HEK293 (cell line): ENCODE data around the gene PPP1R12C.

Experiments used
- CTCF ChIA-PET: fragments of 350-600 bp; formaldehyde crosslinking; extraction: SDS; loops from one replicate; lab custom pipeline; 2021; ENCODE audit warnings: antibody characterized with exemption; lab: Yijun Ruan, JAX
- POLR2A ChIA-PET: fragments of 300-600 bp; formaldehyde crosslinking; extraction: SDS; loops from one replicate; lab custom pipeline; 2020; ENCODE audit warnings: antibody characterized with exemption, inconsistent platforms; lab: Yijun Ruan, JAX
- H3K27ac ChIP-seq: fragments of 200-500 bp; sonication (Bioruptor generic); 2 replicates; pipeline ENCODE4 v1.5.1; 2014; ENCODE audit warnings: low read depth, low read length, control low read depth, inconsistent platforms; ENCODE audit errors: extremely low read depth
- H3K36me3 ChIP-seq, 2 experiments: fragments of 200-500 bp in 1 of 2; sonication (Bioruptor generic) in 1 of 2; 1 replicate in 1 of 2; 2 replicates in 1 of 2; pipeline ENCODE4 v1.5.1; 2014 to 2017; ENCODE audit warnings: inconsistent platforms in 2 of 2, low read length in 2 of 2; ENCODE audit not compliant: control insufficient read depth in 2 of 2, insufficient read depth in 1 of 2
- H3K4me1 ChIP-seq: fragments of 200-500 bp; sonication (Bioruptor generic); 2 replicates; pipeline ENCODE4 v1.5.1; 2014; ENCODE audit warnings: mild to moderate bottlenecking, low read length, inconsistent platforms; ENCODE audit not compliant: control insufficient read depth, insufficient read depth
- H3K4me3 ChIP-seq: 2 replicates; pipeline ENCODE4 v1.5.1; 2011; ENCODE audit warnings: low read depth, mild to moderate bottlenecking, control low read depth, low read length, moderate library complexity
- H3K9me3 ChIP-seq: fragments of 200-500 bp; sonication (Bioruptor generic); 2 replicates; pipeline ENCODE4 v1.5.1; 2014; ENCODE audit warnings: low read depth, low read length, inconsistent platforms; ENCODE audit not compliant: control insufficient read depth, insufficient read depth
- KLF17 ChIP-seq: fragments of 450-650 bp; formaldehyde crosslinking; IDR thresholded peaks from 2 replicates; pipeline ENCODE4 v1.5.1; 2016; ENCODE audit warnings: missing biosample characterization, missing genetic modification characterization
- KLF8 ChIP-seq: fragments of 450-650 bp; formaldehyde crosslinking; IDR thresholded peaks from 2 replicates; pipeline ENCODE4 v1.5.1; 2016; ENCODE audit warnings: missing biosample characterization, missing genetic modification characterization
- OSR2 ChIP-seq: fragments of 450-650 bp; formaldehyde crosslinking; IDR thresholded peaks from 2 replicates; pipeline ENCODE4 v1.5.1; 2016; ENCODE audit warnings: missing biosample characterization, missing genetic modification characterization
- REST ChIP-seq: fragments of 450-650 bp; formaldehyde crosslinking; IDR thresholded peaks from 2 replicates; pipeline ENCODE4 v1.5.1; 2016; ENCODE audit warnings: missing biosample characterization, missing genetic modification characterization
- TRIM28 ChIP-seq: IDR thresholded peaks from 2 replicates; pipeline ENCODE4 v1.6.1; 2011; ENCODE audit warnings: low read length, control low read depth, borderline replicate concordance
- ZBTB20 ChIP-seq: fragments of 450-650 bp; formaldehyde crosslinking; IDR thresholded peaks from 2 replicates; pipeline ENCODE4 v1.5.1; 2016; ENCODE audit warnings: missing biosample characterization, missing genetic modification characterization
- ZBTB8A ChIP-seq: fragments of 450-650 bp; formaldehyde crosslinking; IDR thresholded peaks from 2 replicates; pipeline ENCODE4 v1.5.1; 2016; ENCODE audit warnings: missing biosample characterization, missing genetic modification characterization
- ZFP37 ChIP-seq: fragments of 450-650 bp; formaldehyde crosslinking; IDR thresholded peaks from 2 replicates; pipeline ENCODE4 v1.5.1; 2016; ENCODE audit warnings: missing biosample characterization, missing genetic modification characterization
- ZFP69B ChIP-seq: fragments of 450-650 bp; formaldehyde crosslinking; IDR thresholded peaks from 2 replicates; pipeline ENCODE4 v1.5.1; 2016; ENCODE audit warnings: missing biosample characterization, missing genetic modification characterization
- ZNF155 ChIP-seq: fragments of 450-650 bp; formaldehyde crosslinking; IDR thresholded peaks from 2 replicates; pipeline ENCODE4 v1.5.1; 2016; ENCODE audit warnings: missing biosample characterization, missing genetic modification characterization
- ZNF157 ChIP-seq: fragments of 450-650 bp; formaldehyde crosslinking; IDR thresholded peaks from 2 replicates; pipeline ENCODE4 v1.5.1; 2016; ENCODE audit warnings: missing biosample characterization, missing genetic modification characterization
- ZNF2 ChIP-seq: fragments of 450-650 bp; formaldehyde crosslinking; IDR thresholded peaks from 2 replicates; pipeline ENCODE4 v1.5.1; 2016; ENCODE audit warnings: missing biosample characterization, missing genetic modification characterization
- ZNF211 ChIP-seq: fragments of 450-650 bp; formaldehyde crosslinking; IDR thresholded peaks from 2 replicates; pipeline ENCODE4 v1.5.1; 2016; ENCODE audit warnings: low read depth, missing biosample characterization, missing genetic modification characterization
- ZNF24 ChIP-seq: fragments of 450-650 bp; formaldehyde crosslinking; IDR thresholded peaks from 2 replicates; pipeline ENCODE4 v1.5.1; 2016; ENCODE audit warnings: missing biosample characterization, missing genetic modification characterization
- ZNF26 ChIP-seq: fragments of 450-650 bp; formaldehyde crosslinking; IDR thresholded peaks from 2 replicates; pipeline ENCODE4 v1.5.1; 2016; ENCODE audit warnings: missing biosample characterization, missing genetic modification characterization
- ZNF302 ChIP-seq: fragments of 450-650 bp; formaldehyde crosslinking; IDR thresholded peaks from 2 replicates; pipeline ENCODE4 v1.5.1; 2016; ENCODE audit warnings: missing biosample characterization, missing genetic modification characterization, low read depth
- ZNF449 ChIP-seq: fragments of 450-650 bp; formaldehyde crosslinking; IDR thresholded peaks from 2 replicates; pipeline ENCODE4 v1.5.1; 2017; ENCODE audit warnings: missing biosample characterization, mild to moderate bottlenecking, missing genetic modification characterization, moderate library complexity
- ZNF521 ChIP-seq: fragments of 450-650 bp; formaldehyde crosslinking; IDR thresholded peaks from 2 replicates; pipeline ENCODE4 v1.5.1; 2017; ENCODE audit warnings: missing biosample characterization, mild to moderate bottlenecking, missing genetic modification characterization
- ZNF560 ChIP-seq: fragments of 450-650 bp; formaldehyde crosslinking; IDR thresholded peaks from 2 replicates; pipeline ENCODE4 v1.5.1; 2017; ENCODE audit warnings: missing biosample characterization, missing genetic modification characterization, borderline replicate concordance
- ZNF707 ChIP-seq: fragments of 450-650 bp; formaldehyde crosslinking; IDR thresholded peaks from 2 replicates; pipeline ENCODE4 v1.5.1; 2016; ENCODE audit warnings: missing biosample characterization, missing genetic modification characterization
- ZSCAN16 ChIP-seq: fragments of 450-650 bp; formaldehyde crosslinking; IDR thresholded peaks from 2 replicates; pipeline ENCODE4 v1.5.1; 2016; ENCODE audit warnings: missing biosample characterization, missing genetic modification characterization
- TF ChIP-seq, protein P1 (sequence below): fragments of 450-650 bp; formaldehyde crosslinking; IDR thresholded peaks from 2 replicates; pipeline ENCODE4 v1.5.1; 2016; ENCODE audit warnings: missing biosample characterization, missing genetic modification characterization
- TF ChIP-seq, protein P2 (sequence below): fragments of 450-650 bp; formaldehyde crosslinking; IDR thresholded peaks from 2 replicates; pipeline ENCODE4 v1.5.1; 2016; ENCODE audit warnings: missing biosample characterization, missing genetic modification characterization
- TF ChIP-seq, protein P3 (sequence below): fragments of 450-650 bp; formaldehyde crosslinking; IDR thresholded peaks from 2 replicates; pipeline ENCODE4 v1.5.1; 2016; ENCODE audit warnings: missing biosample characterization, missing genetic modification characterization

Gene PPP1R12C

DNA sequence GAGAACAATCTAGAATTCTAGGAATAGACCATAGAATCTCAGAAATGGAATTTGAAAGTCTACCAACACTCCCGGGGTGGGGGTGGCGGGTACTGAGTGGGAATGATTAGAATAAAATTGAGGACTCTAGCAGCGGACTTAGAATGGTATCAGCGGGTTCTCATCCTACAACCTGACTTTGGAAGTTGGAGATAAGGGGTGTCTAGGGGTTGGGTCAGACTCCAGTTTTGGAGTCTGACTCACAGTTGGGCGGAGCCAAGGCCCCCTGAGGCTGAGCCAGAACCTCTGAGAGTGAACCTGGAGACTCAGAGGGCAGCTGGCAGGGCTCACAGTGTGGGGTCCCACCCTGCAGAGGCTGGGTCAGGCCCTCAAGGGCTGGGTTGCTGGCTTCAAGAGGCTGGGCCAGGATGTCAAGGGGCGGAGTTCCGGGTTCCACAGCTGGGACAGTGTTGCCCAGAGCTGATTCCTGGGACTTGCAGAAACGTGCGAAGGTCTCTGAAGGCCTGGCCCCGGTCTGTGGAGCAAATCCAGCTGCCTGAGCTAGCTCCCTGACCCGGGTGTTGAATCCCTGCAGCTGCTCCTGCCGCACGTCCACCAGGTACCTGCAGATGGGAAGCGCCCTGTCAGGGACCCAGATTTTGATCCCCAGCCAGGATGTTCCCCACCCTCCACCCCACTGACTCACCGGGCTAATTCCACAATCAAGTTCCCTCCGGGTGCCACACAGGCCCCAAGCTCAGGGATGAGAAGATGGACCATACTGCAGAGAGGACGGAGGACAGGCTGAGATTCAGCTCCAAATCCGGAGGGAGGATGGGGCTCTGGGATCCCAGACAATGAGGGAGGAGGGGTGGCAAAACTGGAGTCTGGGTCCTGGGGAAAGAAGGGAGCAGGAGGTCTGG lies 41.7 kb upstream of the PPP1R12C start (continued):
- TF ChIP-seq ZSCAN16 (tag by site-specific recombination) (no peak), ZNF211 (tag by site-specific recombination) (no peak), ZNF2 (tag by site-specific recombination) (no peak), ZFP37 (tag by site-specific recombination) (no peak), ZNF521 (no peak), ZBTB8A (no peak), ZNF449 (peak; percentile 26; the same call in 1 of the 2 replicates), KLF17 (0 out of 2 replicates have a peak, but pooled peaks have one; percentile 16), ZNF24 (tag by site-specific recombination) (peak; percentile 45; the same call in 1 of the 2 replicates), ZFP69B (peak; percentile 92), ZNF560 (tag by site-specific recombination) (no peak), ZNF302 (tag by site-specific recombination) (no peak), TRIM28 (no peak)
- TF ChIP-seq, protein P1, sequence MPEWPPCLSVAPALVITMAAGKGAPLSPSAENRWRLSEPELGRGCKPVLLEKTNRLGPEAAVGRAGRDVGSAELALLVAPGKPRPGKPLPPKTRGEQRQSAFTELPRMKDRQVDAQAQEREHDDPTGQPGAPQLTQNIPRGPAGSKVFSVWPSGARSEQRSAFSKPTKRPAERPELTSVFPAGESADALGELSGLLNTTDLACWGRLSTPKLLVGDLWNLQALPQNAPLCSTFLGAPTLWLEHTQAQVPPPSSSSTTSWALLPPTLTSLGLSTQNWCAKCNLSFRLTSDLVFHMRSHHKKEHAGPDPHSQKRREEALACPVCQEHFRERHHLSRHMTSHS (tag by site-specific recombination) = no peak

- H3K27ac ChIP-seq = no peak overlapping the region
- H3K4me3 ChIP-seq = no peak overlapping the region
- no peaks in the 10 kb centered on the region for H3K36me3 ChIP-seq
- POLR2A ChIA-PET = interaction anchor here (0.8 to 2.8 kb wide), 3 partner anchors 15 to 249 kb away, joined by 3 to 19 read pairs (median 3); partner anchors contain the start of gene UBE2S
- H3K9me3 ChIP-seq = no peaks in the 10 kb centered on the region
- CTCF ChIA-PET = interaction anchor here (0.6 to 4.5 kb wide), 7 partner anchors 12 to 474 kb away, joined by 3 to 107 read pairs (median 5); no protein-coding TSS in a partner anchor
- peaks cover 6% of the 10 kb centered on the region for H3K4me1 ChIP-seq
- no peak for TF ChIP-seq ZNF155 (tag by site-specific recombination)
- TF ChIP-seq ZNF707 (tag by site-specific recombination) = no peak
- TF ChIP-seq ZNF26 = no peak
- TF ChIP-seq ZBTB20 (tag by site-specific recombination) = peak; percentile 79
- TF ChIP-seq ZNF157 (tag by site-specific recombination) = no peak
- TF ChIP-seq, protein P2, sequence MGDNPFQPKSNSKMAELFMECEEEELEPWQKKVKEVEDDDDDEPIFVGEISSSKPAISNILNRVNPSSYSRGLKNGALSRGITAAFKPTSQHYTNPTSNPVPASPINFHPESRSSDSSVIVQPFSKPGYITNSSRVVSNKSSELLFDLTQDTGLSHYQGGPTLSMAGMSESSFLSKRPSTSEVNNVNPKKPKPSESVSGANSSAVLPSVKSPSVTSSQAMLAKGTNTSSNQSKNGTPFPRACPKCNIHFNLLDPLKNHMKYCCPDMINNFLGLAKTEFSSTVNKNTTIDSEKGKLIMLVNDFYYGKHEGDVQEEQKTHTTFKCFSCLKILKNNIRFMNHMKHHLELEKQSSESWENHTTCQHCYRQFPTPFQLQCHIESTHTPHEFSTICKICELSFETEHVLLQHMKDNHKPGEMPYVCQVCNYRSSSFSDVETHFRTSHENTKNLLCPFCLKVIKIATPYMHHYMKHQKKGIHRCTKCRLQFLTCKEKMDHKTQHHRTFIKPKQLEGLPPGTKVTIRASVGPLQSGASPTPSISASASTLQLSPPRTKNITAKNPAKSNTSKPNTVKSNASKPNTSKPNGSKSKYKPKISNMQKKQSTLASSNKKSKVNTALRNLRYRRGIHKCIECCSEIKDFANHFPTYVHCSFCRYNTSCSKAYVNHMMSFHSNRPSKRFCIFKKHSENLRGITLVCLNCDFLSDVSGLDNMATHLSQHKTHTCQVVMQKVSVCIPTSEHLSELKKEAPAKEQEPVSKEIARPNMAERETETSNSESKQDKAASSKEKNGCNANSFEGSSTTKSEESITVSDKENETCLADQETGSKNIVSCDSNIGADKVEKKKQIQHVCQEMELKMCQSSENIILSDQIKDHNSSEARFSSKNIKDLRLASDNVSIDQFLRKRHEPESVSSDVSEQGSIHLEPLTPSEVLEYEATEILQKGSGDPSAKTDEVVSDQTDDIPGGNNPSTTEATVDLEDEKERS (tag by site-specific recombination) = no peak
- TF ChIP-seq REST (tag by site-specific recombination) = peak; percentile 84
- TF ChIP-seq, protein P3, sequence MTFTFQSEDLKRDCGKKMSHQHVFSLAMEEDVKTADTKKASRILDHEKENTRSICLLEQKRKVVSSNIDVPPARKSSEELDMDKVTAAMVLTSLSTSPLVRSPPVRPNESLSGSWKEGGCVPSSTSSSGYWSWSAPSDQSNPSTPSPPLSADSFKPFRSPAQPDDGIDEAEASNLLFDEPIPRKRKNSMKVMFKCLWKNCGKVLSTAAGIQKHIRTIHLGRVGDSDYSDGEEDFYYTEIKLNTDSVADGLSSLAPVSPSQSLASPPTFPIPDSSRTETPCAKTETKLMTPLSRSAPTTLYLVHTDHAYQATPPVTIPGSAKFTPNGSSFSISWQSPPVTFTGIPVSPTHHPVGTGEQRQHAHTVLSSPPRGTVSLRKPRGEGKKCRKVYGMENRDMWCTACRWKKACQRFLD (tag by site-specific recombination) = no peak
- no peak for TF ChIP-seq KLF8 (tag by site-specific recombination)
- TF ChIP-seq OSR2 (tag by site-specific recombination) = no peak
Measured at GRCh38 chr19:55158423-55158822, 41.0 kb upstream of the PPP1R12C start.
